ENCODE data around the gene PPM1L.
A peak's percentile ranks its signal among the peaks of the same experiment; 100 is the strongest.

PPM1L gene

DNA sequence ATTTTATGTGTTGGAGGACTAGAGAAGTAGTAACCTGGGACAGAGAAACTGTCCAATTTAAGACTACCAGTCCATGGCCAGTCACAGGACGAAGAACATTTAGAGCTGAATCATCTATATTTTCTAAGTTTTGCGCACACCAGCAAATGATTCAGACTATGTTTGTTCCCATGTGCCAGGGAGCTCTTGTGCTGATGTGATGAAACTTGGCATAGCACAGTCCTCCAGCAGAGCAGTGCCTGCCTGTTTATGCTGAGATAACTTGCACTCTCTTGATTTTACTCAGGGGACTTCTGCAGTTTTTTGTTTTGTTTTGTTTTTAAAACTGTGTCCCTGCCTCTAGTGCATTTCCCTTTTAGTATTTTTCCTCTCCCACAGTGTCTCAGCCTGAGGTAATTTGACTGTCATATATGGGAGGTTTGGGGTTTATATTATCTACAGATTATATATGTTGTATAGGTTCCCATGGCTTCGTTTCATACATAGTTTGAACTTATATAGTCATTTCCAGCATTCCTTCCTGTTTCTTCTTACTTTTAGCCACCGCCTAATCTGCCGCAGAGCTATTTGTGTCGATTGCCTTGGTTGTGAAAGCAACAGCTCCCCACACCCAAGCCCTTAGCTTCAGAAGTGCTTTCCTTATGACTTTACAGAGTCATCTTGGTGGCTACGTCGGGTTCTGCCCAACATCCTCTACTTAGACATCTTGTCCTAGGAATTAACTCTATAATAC lies 45.5 kb downstream of the PPM1L start:
- Histone ChIP-seq H3K4ac (ENCODE audit: low read depth in 1 of 2, low read length in 2 of 2) (no peak overlapping the region), H3K27ac (ENCODE audit: low read length, poor library complexity, severe bottlenecking) (no peak overlapping the region), H3K4me1 (ENCODE audit: control insufficient read depth, insufficient read depth, low read depth, low read length) (no peaks in the 10 kb centered on the region), H4K91ac (ENCODE audit: low read length) (no peak overlapping the region), H3K79me1 (replicated peaks; ENCODE audit: low read length, poor library complexity, severe bottlenecking) (no peaks in the 10 kb centered on the region), H3K14ac (ENCODE audit: low read length in 2 of 2) (no peak overlapping the region), H3K23ac (ENCODE audit: low read length in 2 of 2) (no peak overlapping the region), H2BK12ac (ENCODE audit: low read length in 2 of 2) (no peak overlapping the region), H3K9me3 (ENCODE audit: control insufficient read depth, low read length) (no peaks in the 10 kb centered on the region), H3K9ac (ENCODE audit: low read length) (peak overlapping the region; percentile 83), H2AK5ac (ENCODE audit: low read length, severe bottlenecking) (no peak overlapping the region), H4K8ac (ENCODE audit: low read length) (no peak overlapping the region), H2AFZ (ENCODE audit: low read depth, low read length) (no peak overlapping the region), H3K27me3 (ENCODE audit: control insufficient read depth in 1 of 2, insufficient read depth in 1 of 2, low read length in 2 of 2) (no peaks in the 10 kb centered on the region), H3K4me3 (ENCODE audit: insufficient read depth in 1 of 2, low read depth in 1 of 2, low read length in 2 of 2) (peak overlapping the region in 1 of 2 experiments; percentile 55), H2BK120ac (ENCODE audit: low read depth, low read length) (no peak overlapping the region), H3K18ac (ENCODE audit: low read depth in 1 of 2, low read length in 2 of 2) (no peak overlapping the region), H2BK15ac (ENCODE audit: low read depth, poor library complexity, severe bottlenecking) (no peak overlapping the region), H3K4me2 (ENCODE audit: low read length, poor library complexity, severe bottlenecking) (no peak overlapping the region), H2BK5ac (ENCODE audit: low read depth, low read length, poor library complexity, severe bottlenecking) (no peak overlapping the region), H3K36me3 (ENCODE audit: control insufficient read depth in 1 of 2, insufficient read depth in 2 of 2, low read depth in 1 of 2, low read length in 2 of 2) (no peaks in the 10 kb centered on the region)
- 38% methylated on average over 8 of the region's 8 CpGs for WGBS
- DNase-seq, result peak; percentile 75

- Histone ChIP-seq H3K27ac (ENCODE audit: low read length, poor library complexity, severe bottlenecking) (no peak overlapping the region), H3K14ac (ENCODE audit: low read length in 2 of 2) (no peak overlapping the region), H3K4me1 (ENCODE audit: control insufficient read depth, insufficient read depth, low read depth, low read length) (no peaks in the 10 kb centered on the region), H2BK15ac (ENCODE audit: low read depth, poor library complexity, severe bottlenecking) (no peak overlapping the region), H3K23ac (ENCODE audit: low read length in 2 of 2) (no peak overlapping the region), H3K4ac (ENCODE audit: low read depth in 1 of 2, low read length in 2 of 2) (no peak overlapping the region), H2BK12ac (ENCODE audit: low read length in 2 of 2) (no peak overlapping the region), H3K9me3 (ENCODE audit: control insufficient read depth, low read length) (no peaks in the 10 kb centered on the region), H2BK5ac (ENCODE audit: low read depth, low read length, poor library complexity, severe bottlenecking) (no peak overlapping the region), H3K36me3 (ENCODE audit: control insufficient read depth in 1 of 2, insufficient read depth in 2 of 2, low read depth in 1 of 2, low read length in 2 of 2) (no peaks in the 10 kb centered on the region), H4K8ac (ENCODE audit: low read length) (no peak overlapping the region), H3K4me2 (ENCODE audit: low read length, poor library complexity, severe bottlenecking) (no peak overlapping the region), H2BK120ac (ENCODE audit: low read depth, low read length) (no peak overlapping the region), H3K18ac (ENCODE audit: low read depth in 1 of 2, low read length in 2 of 2) (no peak overlapping the region), H3K79me1 (replicated peaks; ENCODE audit: low read length, poor library complexity, severe bottlenecking) (no peaks in the 10 kb centered on the region), H3K27me3 (ENCODE audit: control insufficient read depth in 1 of 2, insufficient read depth in 1 of 2, low read length in 2 of 2) (no peaks in the 10 kb centered on the region), H3K4me3 (ENCODE audit: insufficient read depth in 1 of 2, low read depth in 1 of 2, low read length in 2 of 2) (no peak overlapping the region), H4K91ac (ENCODE audit: low read length) (no peak overlapping the region), H2AK5ac (ENCODE audit: low read length, severe bottlenecking) (no peak overlapping the region), H3K9ac (ENCODE audit: low read length) (peak overlapping the region; percentile 21), H2AFZ (ENCODE audit: low read depth, low read length) (no peak overlapping the region)
- WGBS, result 0% methylated on average over 1 of the region's 1 CpG
- DNase-seq, result peak; percentile 24
Observed at GRCh38 chr3:160804762-160805161, 48.7 kb downstream of the PPM1L start.

GRCh38 chr3:160806094-160806493 lies 50.1 kb downstream of the PPM1L start:
- no peak overlapping the region for H2BK12ac ChIP-seq (ENCODE audit: low read length in 2 of 2)
- no peak overlapping the region for H3K9ac ChIP-seq (ENCODE audit: low read length)
- no peaks in the 10 kb centered on the region for H3K4me1 ChIP-seq (ENCODE audit: control insufficient read depth, insufficient read depth, low read depth, low read length)
- no peaks in the 10 kb centered on the region for H3K27me3 ChIP-seq (ENCODE audit: control insufficient read depth in 1 of 2, insufficient read depth in 1 of 2, low read length in 2 of 2)
- H3K4me3 ChIP-seq (ENCODE audit: insufficient read depth in 1 of 2, low read depth in 1 of 2, low read length in 2 of 2), result no peak overlapping the region
- no peak overlapping the region for H3K4ac ChIP-seq (ENCODE audit: low read depth in 1 of 2, low read length in 2 of 2)
- DNase-seq, result no peak
- H2AFZ ChIP-seq (ENCODE audit: low read depth, low read length), result no peak overlapping the region
- no peak overlapping the region for H4K8ac ChIP-seq (ENCODE audit: low read length)
- H4K91ac ChIP-seq (ENCODE audit: low read length), result no peak overlapping the region
- no peak overlapping the region for H2BK5ac ChIP-seq (ENCODE audit: low read depth, low read length, poor library complexity, severe bottlenecking)
- no peaks in the 10 kb centered on the region for H3K36me3 ChIP-seq (ENCODE audit: control insufficient read depth in 1 of 2, insufficient read depth in 2 of 2, low read depth in 1 of 2, low read length in 2 of 2)
- H3K4me2 ChIP-seq (ENCODE audit: low read length, poor library complexity, severe bottlenecking), result peak overlapping the region; percentile 13
- no peak overlapping the region for H3K23ac ChIP-seq (ENCODE audit: low read length in 2 of 2)
- H3K9me3 ChIP-seq (ENCODE audit: control insufficient read depth, low read length), result no peaks in the 10 kb centered on the region
- H3K18ac ChIP-seq (ENCODE audit: low read depth in 1 of 2, low read length in 2 of 2), result no peak overlapping the region
- no peak overlapping the region for H3K27ac ChIP-seq (ENCODE audit: low read length, poor library complexity, severe bottlenecking)
- no peaks in the 10 kb centered on the region for H3K79me1 ChIP-seq (replicated peaks; ENCODE audit: low read length, poor library complexity, severe bottlenecking)
- H2BK120ac ChIP-seq (ENCODE audit: low read depth, low read length), result no peak overlapping the region
- no peak overlapping the region for H2BK15ac ChIP-seq (ENCODE audit: low read depth, poor library complexity, severe bottlenecking)
- H2AK5ac ChIP-seq (ENCODE audit: low read length, severe bottlenecking), result no peak overlapping the region
- H3K14ac ChIP-seq (ENCODE audit: low read length in 2 of 2), result no peak overlapping the region

DNA sequence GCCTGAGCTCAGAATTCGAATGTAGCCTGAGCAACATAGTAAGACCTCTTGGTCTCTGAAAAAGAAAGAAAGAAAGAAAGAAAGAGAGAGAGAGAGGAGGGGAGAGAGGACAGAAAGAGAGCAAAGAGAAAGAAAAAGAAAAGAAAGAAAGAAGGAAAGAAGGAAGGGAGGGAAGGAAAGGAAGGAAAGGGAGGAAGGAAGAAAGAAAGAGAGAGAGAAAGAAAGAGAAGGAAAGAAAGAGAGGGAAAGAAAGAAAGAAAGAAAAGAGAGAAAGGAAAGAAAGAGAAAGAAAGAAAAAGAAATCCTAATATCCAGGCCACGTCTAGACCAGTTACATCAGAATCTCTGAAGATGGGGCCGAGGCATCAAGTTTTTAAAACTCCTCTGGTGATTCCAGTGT lies 50.7 kb downstream of the PPM1L start:
- H3K9ac ChIP-seq (ENCODE audit: low read length), result no peak overlapping the region
- no peak overlapping the region for H3K27ac ChIP-seq (ENCODE audit: low read length, poor library complexity, severe bottlenecking)
- H3K36me3 ChIP-seq (ENCODE audit: control insufficient read depth in 1 of 2, insufficient read depth in 2 of 2, low read depth in 1 of 2, low read length in 2 of 2), result no peaks in the 10 kb centered on the region
- no peak overlapping the region for H3K4me3 ChIP-seq (ENCODE audit: insufficient read depth in 1 of 2, low read depth in 1 of 2, low read length in 2 of 2)
- H4K8ac ChIP-seq (ENCODE audit: low read length), result no peak overlapping the region
- no peaks in the 10 kb centered on the region for H3K27me3 ChIP-seq (ENCODE audit: control insufficient read depth in 1 of 2, insufficient read depth in 1 of 2, low read length in 2 of 2)
- no peak overlapping the region for H3K4me2 ChIP-seq (ENCODE audit: low read length, poor library complexity, severe bottlenecking)
- DNase-seq, result no peak
- H2BK12ac ChIP-seq (ENCODE audit: low read length in 2 of 2), result no peak overlapping the region
- H3K4ac ChIP-seq (ENCODE audit: low read depth in 1 of 2, low read length in 2 of 2), result no peak overlapping the region
- no peak overlapping the region for H2BK15ac ChIP-seq (ENCODE audit: low read depth, poor library complexity, severe bottlenecking)
- H3K9me3 ChIP-seq (ENCODE audit: control insufficient read depth, low read length), result no peaks in the 10 kb centered on the region
- no peak overlapping the region for H2BK5ac ChIP-seq (ENCODE audit: low read depth, low read length, poor library complexity, severe bottlenecking)
- H2BK120ac ChIP-seq (ENCODE audit: low read depth, low read length), result no peak overlapping the region
- WGBS, result 88% methylated on average over 3 of the region's 3 CpGs
- no peak overlapping the region for H3K18ac ChIP-seq (ENCODE audit: low read depth in 1 of 2, low read length in 2 of 2)
- H2AK5ac ChIP-seq (ENCODE audit: low read length, severe bottlenecking), result no peak overlapping the region
- no peaks in the 10 kb centered on the region for H3K79me1 ChIP-seq (replicated peaks; ENCODE audit: low read length, poor library complexity, severe bottlenecking)
- no peak overlapping the region for H4K91ac ChIP-seq (ENCODE audit: low read length)
- no peak overlapping the region for H3K23ac ChIP-seq (ENCODE audit: low read length in 2 of 2)
- no peaks in the 10 kb centered on the region for H3K4me1 ChIP-seq (ENCODE audit: control insufficient read depth, insufficient read depth, low read depth, low read length)
- H3K14ac ChIP-seq (ENCODE audit: low read length in 2 of 2), result no peak overlapping the region
- H2AFZ ChIP-seq (ENCODE audit: low read depth, low read length), result no peak overlapping the region

All from mesenchymal stem cell (in vitro differentiated cells and primary cell).